Forelimb muscle (tissue), 1 donor: Measurements from ENCODE around the gene MAL. TPM values are rescaled to one million over a fixed set of nuclear protein-coding genes. Genes with fewer than 3 reads are reported as not detected.
A peak's percentile ranks its signal among the peaks of the same experiment; 100 is the strongest.

Experiments used
- DNase-seq: peaks from one replicate; pipeline ENCODE4 v3.0.0-alpha.2; 2013; ENCODE audit warnings: low read depth
- polyA plus RNA-seq: library from polyadenylated mRNA; unstranded; fragments of 120-200 nt; gene quantifications from one replicate; pipeline ENCODE4 v1.2.1, GENCODE V29; 2013; ENCODE audit not compliant: insufficient read length

Gene MAL
- 2.5 TPM for polyA plus RNA-seq

DNA sequence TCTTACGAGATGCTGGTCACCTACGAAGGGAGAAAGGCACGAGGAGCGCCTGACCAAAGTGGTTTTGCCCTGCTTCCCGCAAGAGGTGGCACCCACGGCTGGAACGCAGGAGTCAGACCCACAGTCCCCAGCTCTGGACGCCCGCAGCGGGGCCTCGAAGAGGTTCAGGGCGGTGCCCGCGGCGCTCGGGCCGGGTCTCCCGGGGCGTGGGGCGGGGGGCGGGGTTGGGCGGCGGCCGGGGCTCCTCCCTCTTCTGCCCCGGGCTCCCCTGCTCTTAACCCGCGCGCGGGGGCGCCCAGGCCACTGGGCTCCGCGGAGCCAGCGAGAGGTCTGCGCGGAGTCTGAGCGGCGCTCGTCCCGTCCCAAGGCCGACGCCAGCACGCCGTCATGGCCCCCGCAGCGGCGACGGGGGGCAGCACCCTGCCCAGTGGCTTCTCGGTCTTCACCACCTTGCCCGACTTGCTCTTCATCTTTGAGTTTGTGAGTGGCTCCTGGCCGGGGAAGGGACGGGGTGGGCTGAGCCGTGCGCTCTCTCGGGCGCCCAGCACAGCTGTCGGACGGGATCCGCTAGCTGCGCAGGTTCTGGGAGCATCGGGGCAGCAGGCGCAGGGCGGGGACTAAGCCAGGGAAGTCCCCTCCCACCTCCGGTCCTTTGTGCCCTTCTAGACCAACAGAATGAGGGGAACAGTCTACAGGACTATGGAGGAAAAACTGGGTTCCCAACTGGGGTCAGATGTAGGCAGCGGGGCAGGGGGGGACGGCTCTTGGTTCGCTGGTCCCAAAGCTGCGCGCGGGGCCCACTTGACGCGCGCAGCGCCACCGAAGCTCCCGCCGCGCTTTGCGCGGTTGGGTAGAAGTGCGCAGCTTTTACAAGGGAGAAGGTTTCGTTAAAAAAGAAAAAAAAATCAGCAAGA, at the start of gene MAL:
Gene MAL (plus strand): TSS at position 303 of the 914 bp plus-strand sequence. CDS start 85 bp downstream, at position 388.
- no peak for DNase-seq

DNA sequence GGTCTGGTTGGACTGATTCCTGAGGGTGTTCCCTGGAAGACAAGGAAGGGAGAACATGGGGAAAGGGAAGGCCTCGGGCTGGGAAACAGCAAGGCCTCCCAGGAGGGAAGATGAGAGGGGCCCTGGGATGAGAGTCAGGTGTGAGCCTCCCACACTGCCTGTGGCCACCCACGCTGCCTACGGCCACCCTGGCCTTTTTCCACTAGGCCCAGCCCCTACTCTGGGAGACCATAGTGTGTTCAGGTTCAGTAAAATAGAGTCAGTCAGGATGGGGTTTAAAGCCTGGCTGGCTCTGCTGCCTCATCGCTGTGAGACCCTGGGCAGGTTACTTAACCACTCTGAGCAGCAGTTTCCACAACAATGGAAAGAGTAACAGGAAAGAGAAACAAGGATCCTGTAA, 47.7 kb upstream of the MAL start:
- no peak for DNase-seq

DNA sequence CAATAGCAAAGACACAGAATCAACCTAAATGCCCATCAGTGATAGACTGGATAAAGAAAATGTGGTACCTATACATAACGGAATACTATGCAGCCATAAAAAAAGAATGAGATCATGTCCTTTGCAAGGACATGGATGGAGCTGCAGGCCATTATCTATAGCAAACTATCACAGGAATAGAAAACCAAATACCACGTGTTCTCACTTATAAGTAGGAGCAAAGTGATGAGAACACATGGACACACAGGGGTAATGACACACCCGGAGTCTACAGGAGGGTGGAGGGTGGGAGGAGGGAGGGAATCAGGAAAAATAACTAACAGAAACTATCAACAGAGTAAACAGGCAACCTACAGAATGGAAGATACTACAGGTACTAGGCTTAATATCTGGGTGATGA, 46.6 kb upstream of the MAL start:
- DNase-seq: no peak

- DNase-seq: no peak
Measured at GRCh38 chr2:94979406-94980375, 45.8 kb upstream of the MAL start.

DNA sequence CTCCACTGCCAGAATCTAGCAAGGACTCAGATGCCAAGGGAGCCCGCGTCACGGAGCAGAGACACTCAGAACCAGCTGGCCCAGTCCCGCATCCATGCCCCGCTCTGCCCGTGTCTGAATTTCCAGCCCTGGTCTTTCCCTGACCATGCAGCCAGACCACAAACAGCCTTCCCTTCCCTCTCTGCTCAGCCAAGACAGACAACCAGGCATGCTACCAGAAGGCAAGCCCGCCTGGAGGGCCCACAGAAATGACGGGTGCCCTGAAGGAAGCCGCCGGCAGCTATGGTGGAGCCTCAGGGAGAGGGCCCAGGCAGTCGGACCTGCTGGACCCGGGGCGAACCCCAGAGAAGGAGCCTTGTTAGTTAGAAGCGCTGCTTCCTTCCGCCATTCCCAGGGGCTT, 45.1 kb upstream of the MAL start:
- DNase-seq: no peak

DNA sequence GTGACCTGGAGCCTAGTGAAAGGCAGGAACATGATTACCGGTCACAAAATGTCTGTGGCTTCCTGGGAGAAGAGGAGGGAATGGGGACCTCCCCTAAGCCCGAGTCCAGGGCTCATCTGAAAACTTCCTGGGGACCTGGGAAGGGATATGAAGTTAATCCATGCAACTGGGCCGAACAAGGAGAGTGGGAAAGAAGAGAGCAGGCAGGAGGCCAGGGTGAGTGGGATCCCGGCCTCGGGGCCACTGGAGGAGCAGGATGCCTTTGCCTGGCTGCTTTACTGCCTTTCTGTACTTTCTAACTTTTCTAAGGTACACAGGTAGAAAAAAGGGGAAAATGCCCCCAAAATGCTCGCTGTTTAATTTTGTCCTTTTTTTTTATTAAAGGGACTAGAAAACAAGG, 43.4 kb upstream of the MAL start:
- DNase-seq: no peak

GRCh38 chr2:94982675-94983074, 42.8 kb upstream of the MAL start:
- no peak for DNase-seq

- DNase-seq: no peak
Measured at GRCh38 chr2:94984964-94985575, 40.4 kb upstream of the MAL start.

DNA sequence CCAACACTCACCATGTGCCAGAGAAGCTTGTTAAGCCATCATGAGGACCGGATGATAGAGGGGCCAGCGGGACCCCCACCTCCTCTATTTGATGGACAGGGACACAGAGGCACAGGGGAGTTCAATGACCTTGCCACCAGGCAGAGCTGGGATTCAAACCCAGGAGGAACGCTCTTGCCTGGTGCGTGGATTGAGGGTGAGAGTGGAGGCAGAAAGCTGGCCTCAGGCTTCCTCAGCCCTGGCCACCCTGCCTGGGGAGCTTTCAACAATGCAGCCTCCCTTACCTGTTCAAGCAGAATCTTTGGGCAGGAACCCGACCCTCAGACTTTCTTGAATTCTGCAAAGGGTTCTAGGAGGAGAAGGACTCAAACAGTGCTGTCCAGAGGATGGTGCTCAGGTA, 39.9 kb upstream of the MAL start:
- DNase-seq: no peak

GRCh38 chr2:94986392-94986963, 39.0 kb upstream of the MAL start:
- DNase-seq: peak; percentile 25

GRCh38 chr2:94987074-94988020, 38.2 kb upstream of the MAL start:
- no peak for DNase-seq

GRCh38 chr2:94990956-94991355, 34.6 kb upstream of the MAL start:
- DNase-seq: no peak

GRCh38 chr2:94992360-94992759, 33.1 kb upstream of the MAL start:
- DNase-seq: no peak

- no peak for DNase-seq
Measured at GRCh38 chr2:94993176-94994062, 32.1 kb upstream of the MAL start.

- DNase-seq: no peak
Measured at GRCh38 chr2:94994063-94994913, 31.2 kb upstream of the MAL start.

GRCh38 chr2:94994914-94995552, 30.5 kb upstream of the MAL start:
- no peak for DNase-seq

- DNase-seq: no peak
Measured at GRCh38 chr2:94995553-94996304, 29.8 kb upstream of the MAL start.
